ENCODE data around the gene PIKFYVE. TPM values are rescaled to one million over a fixed set of nuclear protein-coding genes. Genes with fewer than 3 reads are reported as not detected.

The PIKFYVE gene
- total RNA-seq, 3 donors from 2014 or later = 33.8 to 55.8 (median 45.1) TPM

- H3K9me3 ChIP-seq = no peaks in the 10 kb centered on the region
- H3K27me3 ChIP-seq = no peaks in the 10 kb centered on the region
- intact Hi-C loops (cut with DNase I; ENCODE audit: low total_unique reads) = no loop called here
- no peak for TF ChIP-seq CTCF (IDR thresholded peaks at IDR 0.05)
- TF ChIP-seq POLR2A (IDR thresholded peaks at IDR 0.05) = no peak
- peaks cover 3% of the 10 kb centered on the region for H3K36me3 ChIP-seq
- H3K4me3 ChIP-seq = no peak overlapping the region
- no peak overlapping the region for H3K27ac ChIP-seq
- no peak for DNase-seq (ENCODE audit: low spot score in 2 of 2)
- peaks cover 0 to 4% of the 10 kb centered on the region in 2 donors for H3K4me1 ChIP-seq
These were observed 3.0 kb downstream of the PIKFYVE start for GRCh38 chr2:208269091-208269490.

GRCh38 chr2:208274748-208275147 lies 8.7 kb downstream of the PIKFYVE start:
- Histone ChIP-seq H3K4me1 (no peaks in the 10 kb centered on the region), H3K27me3 (no peaks in the 10 kb centered on the region), H3K4me3 (no peak overlapping the region), H3K9me3 (no peaks in the 10 kb centered on the region), H3K36me3 (peaks cover 3% of the 10 kb centered on the region), H3K27ac (no peak overlapping the region)
- no peak for DNase-seq (ENCODE audit: low spot score in 2 of 2)
- intact Hi-C loops (cut with DNase I; ENCODE audit: low total_unique reads) = no loop called here
- TF ChIP-seq POLR2A (IDR thresholded peaks at IDR 0.05) = no peak
- TF ChIP-seq CTCF (IDR thresholded peaks at IDR 0.05) = no peak
- TF ChIP-seq POLR2AphosphoS5 (IDR thresholded peaks at IDR 0.05) = no peak

GRCh38 chr2:208278549-208278948 lies 12.5 kb downstream of the PIKFYVE start:
- Histone ChIP-seq H3K36me3 (peaks cover 3% of the 10 kb centered on the region), H3K4me3 (no peak overlapping the region)
- TF ChIP-seq POLR2A (IDR thresholded peaks at IDR 0.05) = no peak

GRCh38 chr2:208279236-208279635 lies 13.2 kb downstream of the PIKFYVE start:
- no peak for DNase-seq (ENCODE audit: low spot score in 2 of 2)
- intact Hi-C loops (cut with DNase I; ENCODE audit: low total_unique reads) = no loop called here
- H3K27me3 ChIP-seq = no peaks in the 10 kb centered on the region
- no peak overlapping the region for H3K4me3 ChIP-seq
- H3K9me3 ChIP-seq = no peaks in the 10 kb centered on the region
- no peak for TF ChIP-seq POLR2A (IDR thresholded peaks at IDR 0.05)
- TF ChIP-seq CTCF (IDR thresholded peaks at IDR 0.05) = no peak
- TF ChIP-seq POLR2AphosphoS5 (IDR thresholded peaks at IDR 0.05) = no peak
- H3K36me3 ChIP-seq = no peaks in the 10 kb centered on the region
- H3K4me1 ChIP-seq = no peaks in the 10 kb centered on the region
- no peak overlapping the region for H3K27ac ChIP-seq

More at GRCh38 chr2:208278549-208278948, 12.5 kb downstream of the PIKFYVE start:
- DNase-seq (ENCODE audit: low spot score in 2 of 2) = no peak
- Histone ChIP-seq H3K9me3 (no peaks in the 10 kb centered on the region), H3K27me3 (no peaks in the 10 kb centered on the region), H3K27ac (no peak overlapping the region), H3K4me1 (no peaks in the 10 kb centered on the region)
- intact Hi-C loops (cut with DNase I; ENCODE audit: low total_unique reads) = no loop called here

- intact Hi-C loops (cut with DNase I; ENCODE audit: low total_unique reads) = no loop called here
- no peak for TF ChIP-seq POLR2AphosphoS5 (IDR thresholded peaks at IDR 0.05)
- no peak for TF ChIP-seq POLR2A (IDR thresholded peaks at IDR 0.05)
- TF ChIP-seq CTCF (IDR thresholded peaks at IDR 0.05) = no peak
- no peak overlapping the region for H3K27ac ChIP-seq
- no peaks in the 10 kb centered on the region for H3K9me3 ChIP-seq
- no peaks in the 10 kb centered on the region for H3K36me3 ChIP-seq
- no peaks in the 10 kb centered on the region for H3K4me1 ChIP-seq
- H3K4me3 ChIP-seq = no peak overlapping the region
- no peaks in the 10 kb centered on the region for H3K27me3 ChIP-seq
- DNase-seq (ENCODE audit: low spot score in 2 of 2) = no peak
These were observed 14.2 kb downstream of the PIKFYVE start for GRCh38 chr2:208280234-208280633.

GRCh38 chr2:208280933-208281332 lies 14.9 kb downstream of the PIKFYVE start:
- Histone ChIP-seq H3K4me1 (no peaks in the 10 kb centered on the region), H3K9me3 (no peaks in the 10 kb centered on the region), H3K36me3 (no peaks in the 10 kb centered on the region), H3K27ac (no peak overlapping the region), H3K4me3 (no peak overlapping the region), H3K27me3 (no peaks in the 10 kb centered on the region)
- intact Hi-C loops (cut with DNase I; ENCODE audit: low total_unique reads) = no loop called here
- TF ChIP-seq POLR2AphosphoS5 (IDR thresholded peaks at IDR 0.05) (no peak), POLR2A (IDR thresholded peaks at IDR 0.05) (no peak)
- no peak for DNase-seq (ENCODE audit: low spot score in 2 of 2)

All from breast epithelium (tissue), 4 donors.